Activated CD4-positive, CD25-positive, alpha-beta regulatory T cell treated with anti-CD3 and anti-CD28 coated beads, Interleukin-2, amount 50 U/mL, for 16 hours (primary cell): Measurements from ENCODE around the gene ITGB6.

Experiments
- DNase-seq: peaks from one replicate; pipeline ENCODE4 v3.0.0-alpha.2; 2020; ENCODE audit warnings: low read depth, low spot score

The ITGB6 gene

DNA sequence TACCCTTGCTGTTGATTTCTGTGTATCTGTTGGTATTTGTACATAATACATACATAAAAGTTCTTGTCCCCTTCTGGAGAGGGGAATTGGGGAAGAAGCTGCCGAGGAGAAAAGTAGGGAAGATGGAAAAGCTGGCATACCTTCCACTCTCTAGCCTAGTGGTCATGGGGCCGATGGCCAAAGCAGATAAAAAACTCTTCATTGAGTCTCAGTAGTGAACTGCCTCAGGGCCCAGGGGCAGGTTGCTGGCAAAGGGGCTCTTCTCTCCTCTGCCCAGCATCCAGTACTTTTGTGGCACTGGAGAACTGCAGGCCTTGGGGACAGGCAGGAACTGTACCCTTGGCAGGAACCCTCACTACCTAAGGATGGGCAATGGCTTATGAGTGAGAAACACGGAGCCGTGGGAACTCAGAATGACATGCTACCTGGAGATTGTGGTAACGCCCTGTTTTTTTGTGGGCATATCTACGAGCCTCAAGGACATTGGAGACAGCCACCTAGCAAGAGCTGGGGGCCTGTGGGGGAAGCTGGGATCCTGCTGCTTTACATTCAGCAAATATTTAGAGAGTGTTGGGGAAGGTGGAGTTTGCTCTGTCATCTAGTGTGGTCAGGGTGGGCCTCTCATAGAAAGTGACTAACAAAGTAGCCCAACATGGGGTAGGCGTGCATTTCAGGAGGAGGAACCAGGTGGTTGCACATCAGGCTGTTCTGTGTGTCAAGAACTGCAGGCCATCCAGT lies 22.6 kb upstream of the ITGB6 start:
- DNase-seq = no peak

- no peak for DNase-seq
Measured at GRCh38 chr2:160221391-160222276, 21.6 kb upstream of the ITGB6 start.

DNA sequence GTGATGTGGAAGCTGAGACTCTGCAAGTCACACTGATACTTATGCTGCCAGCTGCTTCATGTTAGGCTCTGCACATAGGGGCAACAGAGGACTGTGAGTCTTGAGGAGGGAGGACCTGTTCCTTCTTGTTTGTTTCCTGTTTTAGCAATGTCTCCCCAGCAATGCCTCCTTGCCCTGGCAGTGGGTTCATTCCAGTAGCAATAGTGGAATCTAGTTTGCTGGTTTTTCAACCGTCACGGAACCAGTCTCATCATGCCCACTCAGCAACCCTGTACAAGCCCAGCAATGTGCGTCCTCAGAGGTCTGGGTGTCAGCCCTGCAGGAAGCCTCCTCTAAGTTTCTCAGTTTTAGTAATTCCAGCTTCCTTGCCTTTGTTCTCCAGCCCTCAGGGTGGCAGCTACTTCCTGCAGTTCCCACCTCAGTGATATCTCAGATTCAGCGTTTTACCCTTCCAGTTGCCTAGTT lies 20.5 kb upstream of the ITGB6 start:
- no peak for DNase-seq

GRCh38 chr2:160220026-160220425 lies 20.0 kb upstream of the ITGB6 start:
- no peak for DNase-seq

GRCh38 chr2:160214461-160215445 lies 14.7 kb upstream of the ITGB6 start:
- DNase-seq = no peak

- DNase-seq = no peak
Measured at GRCh38 chr2:160213511-160213910, 13.4 kb upstream of the ITGB6 start.

- peak; percentile 37 for DNase-seq
Measured at GRCh38 chr2:160210599-160211138, 10.6 kb upstream of the ITGB6 start.

- DNase-seq = no peak
Measured at GRCh38 chr2:160209516-160209856, 9.4 kb upstream of the ITGB6 start.

GRCh38 chr2:160208655-160209515 lies 8.8 kb upstream of the ITGB6 start:
- DNase-seq = no peak

GRCh38 chr2:160207804-160208654 lies 8.0 kb upstream of the ITGB6 start:
- no peak for DNase-seq

GRCh38 chr2:160207271-160207670 lies 7.2 kb upstream of the ITGB6 start:
- DNase-seq = no peak

DNA sequence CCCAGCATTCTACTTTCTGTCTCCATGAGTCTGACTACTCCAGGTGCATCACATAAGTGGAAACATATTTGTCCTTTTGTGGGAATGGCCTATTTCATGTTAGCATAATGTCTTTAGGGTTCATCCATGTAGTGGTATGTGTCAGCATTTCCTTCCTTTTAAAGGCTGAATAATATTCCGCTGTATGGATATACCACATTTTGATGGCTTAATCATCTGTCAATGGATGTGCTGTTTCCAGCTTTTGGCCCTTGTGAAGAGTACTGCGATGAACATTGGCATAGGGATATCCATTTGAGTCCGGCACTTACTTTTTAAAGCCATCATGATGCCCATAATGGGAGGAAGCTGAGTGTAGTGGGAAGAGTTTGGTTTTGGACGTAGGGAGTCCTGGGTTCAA lies 6.4 kb upstream of the ITGB6 start:
- no peak for DNase-seq

DNA sequence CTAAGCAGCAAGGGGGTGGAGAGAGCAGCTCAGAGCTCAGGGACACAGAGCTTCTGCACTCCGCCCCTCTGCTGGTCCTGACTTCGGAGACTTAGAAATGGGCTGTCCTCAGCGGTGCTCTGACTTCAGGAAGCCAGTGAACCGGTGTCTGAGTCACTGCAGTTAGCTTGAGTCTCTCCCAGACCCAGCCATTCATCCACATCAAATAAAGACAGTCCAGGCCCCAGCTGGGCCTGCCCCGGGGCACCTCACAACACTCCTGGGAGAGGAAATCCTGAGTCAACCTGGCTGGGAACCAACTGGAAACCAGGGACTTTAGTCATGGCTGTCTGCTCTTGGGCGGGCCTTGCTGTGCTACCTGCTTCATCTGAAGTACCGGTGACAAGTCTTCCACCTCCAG lies 5.4 kb upstream of the ITGB6 start:
- DNase-seq = no peak

DNA sequence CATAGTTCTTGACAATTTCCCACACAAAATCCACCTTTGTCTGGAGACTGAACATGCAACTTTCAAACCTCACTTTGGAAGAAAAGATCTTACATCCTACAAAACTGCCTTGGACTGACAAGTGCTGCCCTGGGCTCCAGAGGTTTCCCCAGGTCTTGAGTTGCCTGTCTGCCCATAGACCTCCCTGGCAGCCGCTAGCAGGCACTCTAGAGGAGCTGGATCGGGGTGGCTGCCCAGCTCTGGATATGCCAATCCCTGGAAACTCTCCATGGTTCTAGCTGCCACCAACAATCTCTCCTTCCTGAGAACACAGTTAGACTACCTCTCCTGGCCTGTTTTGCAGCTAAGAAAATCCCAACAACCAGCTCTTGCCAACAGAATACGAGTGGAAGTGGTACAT lies 3.4 kb upstream of the ITGB6 start:
- DNase-seq = no peak

GRCh38 chr2:160203007-160203406 lies 2.9 kb upstream of the ITGB6 start:
- DNase-seq = no peak

DNA sequence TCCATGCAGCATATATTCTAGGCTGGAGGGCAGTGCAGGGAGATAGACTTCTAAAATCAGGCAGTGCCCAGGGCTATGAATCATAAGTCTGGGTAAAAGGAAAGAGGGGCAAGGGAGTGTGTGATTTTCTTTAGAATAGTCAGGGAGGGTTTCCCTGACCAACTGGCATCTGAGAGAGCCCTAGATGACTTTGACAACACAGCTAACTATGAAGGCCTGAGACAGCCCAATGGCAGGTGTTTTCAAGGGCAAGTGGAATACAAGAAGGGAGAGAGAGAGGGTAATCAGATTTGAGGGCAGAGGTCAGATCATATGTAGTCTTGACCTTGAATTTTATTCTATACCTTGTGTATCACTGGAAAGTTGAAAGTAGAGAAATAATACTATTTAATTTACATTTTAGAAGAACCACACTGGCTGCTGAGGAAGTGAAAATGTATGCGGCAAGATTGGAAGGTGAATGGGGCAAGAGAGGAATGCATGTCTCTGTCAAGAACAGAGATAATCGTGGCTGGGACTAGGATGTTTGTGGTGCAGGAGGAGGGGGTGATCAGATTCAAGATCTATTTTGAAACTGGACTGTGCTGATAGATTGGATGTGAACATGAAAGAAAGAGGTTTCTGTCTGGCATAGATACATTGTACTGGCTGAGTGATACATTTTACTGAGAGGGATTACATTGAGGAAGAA lies 1.9 kb upstream of the ITGB6 start:
- no peak for DNase-seq

DNA sequence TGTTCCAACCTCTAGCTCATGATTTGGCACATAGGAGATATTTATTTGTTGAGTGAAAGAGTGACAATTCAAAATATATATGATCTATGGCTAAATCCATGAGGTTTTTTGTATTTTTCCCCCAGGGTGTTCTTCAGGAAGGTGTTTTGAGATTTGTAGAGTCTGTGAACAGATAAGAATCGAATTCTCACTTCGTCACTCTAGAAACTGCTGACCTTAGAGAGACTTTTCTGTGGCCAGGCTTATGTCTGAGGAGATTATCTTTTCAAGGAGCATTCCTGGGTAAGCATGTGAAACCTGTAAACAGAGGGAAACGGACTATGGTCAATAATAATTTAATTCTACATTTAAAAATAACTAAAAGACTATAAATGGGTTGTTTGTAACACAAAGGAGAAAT lies 849 bp upstream of the ITGB6 start:
- no peak for DNase-seq

DNA sequence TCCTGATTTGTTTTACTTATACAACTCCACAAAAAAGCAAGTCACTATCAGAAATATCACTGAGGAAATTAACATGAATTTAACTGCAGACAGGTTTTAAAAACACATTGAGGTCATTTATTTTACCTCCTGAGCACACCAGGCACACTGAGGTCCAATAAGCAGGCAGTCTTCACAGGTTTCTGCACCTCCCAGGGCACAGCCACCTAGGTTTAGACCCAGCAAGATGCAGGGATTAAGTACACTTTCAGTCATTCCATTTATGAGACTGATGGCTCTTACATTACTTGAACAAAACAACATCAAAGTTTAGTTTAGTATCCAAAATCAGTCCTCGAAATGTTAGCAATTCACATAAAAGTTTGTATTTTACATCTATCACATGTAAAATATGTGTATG lies 1.0 kb downstream of the ITGB6 start:
- DNase-seq = no peak

DNA sequence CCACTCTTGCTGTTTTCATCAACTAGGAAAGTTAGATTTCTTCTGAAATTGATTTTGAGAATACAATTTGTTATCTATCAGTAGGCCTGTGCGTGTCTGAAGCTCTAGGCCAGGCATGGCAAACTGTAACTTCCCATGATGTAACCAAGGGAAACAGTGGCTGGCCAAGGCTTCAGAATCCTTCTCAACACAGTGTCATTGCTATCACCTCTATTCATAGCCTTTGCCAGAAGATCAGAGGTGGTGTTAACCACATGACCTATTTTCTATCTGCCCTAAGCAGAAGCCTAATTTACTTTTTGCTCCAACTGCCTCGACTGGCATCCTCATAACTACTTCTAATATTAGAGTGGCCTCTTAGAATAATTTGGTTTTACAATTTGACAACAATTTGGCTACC lies 2.5 kb downstream of the ITGB6 start:
- no peak for DNase-seq
